GM19099 (cell line): ENCODE data around the gene NOD2.

Experiments
- POLR2A ChIP-seq: IDR thresholded peaks from 3 replicates; pipeline ENCODE4 v1.6.1; 2011; ENCODE audit warnings: low read depth; ENCODE audit not compliant: insufficient read length; ENCODE audit errors: extremely low read depth

Gene NOD2

DNA sequence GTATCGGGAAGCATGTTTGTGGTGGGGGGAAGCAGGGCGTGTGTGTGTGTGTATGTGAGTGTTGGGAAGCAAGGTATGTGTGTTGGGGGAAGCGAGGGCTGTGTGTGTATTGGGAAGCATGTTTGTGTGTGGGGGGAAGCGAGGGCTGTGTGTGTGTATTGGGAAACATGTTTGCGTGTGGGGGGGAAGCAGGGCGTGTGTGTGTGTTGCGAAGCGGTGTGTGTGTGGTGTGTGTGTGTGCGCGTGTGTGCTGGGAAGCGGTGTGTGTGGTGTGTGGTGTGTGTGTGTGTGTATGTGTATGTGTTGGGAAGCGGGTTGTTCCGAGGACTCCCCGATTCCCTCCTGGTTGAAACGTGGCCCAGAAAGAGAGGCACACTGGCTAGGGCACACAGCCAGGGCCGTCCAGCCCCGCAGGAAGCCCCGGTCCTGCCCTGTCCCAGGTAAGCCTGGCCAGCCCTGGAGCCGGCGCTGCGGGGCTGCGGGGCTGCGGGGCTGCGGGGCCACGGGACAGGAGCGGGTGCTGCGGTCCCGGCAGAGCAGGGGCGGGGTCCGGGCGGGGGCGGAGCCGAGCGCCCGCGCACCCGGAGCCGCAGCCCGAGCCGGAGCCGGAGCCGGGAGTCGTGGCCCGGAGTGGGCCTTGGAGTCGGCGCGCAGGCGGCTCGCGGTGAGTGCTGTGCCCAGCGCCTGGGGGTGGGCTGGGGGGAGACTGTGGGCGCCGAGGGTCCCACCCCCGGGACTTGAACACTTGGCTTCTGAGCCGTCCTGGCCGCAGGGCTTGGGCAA is at the start of gene NOD2:
TSS of gene NOD2 (plus strand) at position 608 of the 783 bp plus-strand sequence. CDS start 5,890 bp downstream, outside the sequence.
- peak; percentile 68 for TF ChIP-seq POLR2A

DNA sequence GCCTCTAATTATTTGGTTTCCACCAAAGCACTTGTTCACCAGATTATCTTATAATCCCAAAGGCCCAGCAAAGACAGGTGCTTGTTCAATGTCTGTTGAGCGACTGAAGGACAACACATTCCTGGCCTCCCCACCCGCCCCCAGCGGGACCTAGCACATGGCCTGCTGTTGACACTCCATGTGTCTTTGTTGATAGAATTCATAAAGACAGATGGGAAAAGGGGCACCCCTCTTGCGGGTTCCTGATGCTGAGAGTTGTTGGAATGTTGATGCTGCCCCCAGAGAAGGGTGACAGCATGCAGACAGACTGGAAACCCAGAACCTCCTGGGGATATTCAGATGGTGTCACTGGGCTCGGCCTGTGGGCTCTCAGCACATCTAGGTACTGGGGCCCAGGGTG is 49.2 kb upstream of the NOD2 start:
- no peak for TF ChIP-seq POLR2A

DNA sequence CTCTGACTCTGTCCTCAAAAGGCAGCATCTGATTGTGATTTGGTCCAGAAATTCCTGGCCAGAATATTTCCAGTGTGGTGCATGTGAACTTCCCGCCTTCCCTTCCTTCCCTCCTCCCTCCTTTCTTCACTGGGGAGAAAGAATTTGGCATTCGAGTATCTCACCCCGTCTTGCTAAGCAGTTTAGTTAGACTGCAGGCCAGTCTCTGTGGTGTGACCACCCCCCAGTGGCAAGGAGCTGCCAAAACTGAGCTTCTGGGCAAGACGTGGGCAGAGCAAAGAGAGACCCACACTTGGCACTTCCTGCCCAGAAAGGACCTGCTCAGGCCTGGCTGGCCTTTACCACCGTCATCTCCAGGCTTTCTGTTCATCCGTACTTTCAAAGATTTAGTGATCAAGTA is 48.7 kb upstream of the NOD2 start:
- TF ChIP-seq POLR2A, result no peak

DNA sequence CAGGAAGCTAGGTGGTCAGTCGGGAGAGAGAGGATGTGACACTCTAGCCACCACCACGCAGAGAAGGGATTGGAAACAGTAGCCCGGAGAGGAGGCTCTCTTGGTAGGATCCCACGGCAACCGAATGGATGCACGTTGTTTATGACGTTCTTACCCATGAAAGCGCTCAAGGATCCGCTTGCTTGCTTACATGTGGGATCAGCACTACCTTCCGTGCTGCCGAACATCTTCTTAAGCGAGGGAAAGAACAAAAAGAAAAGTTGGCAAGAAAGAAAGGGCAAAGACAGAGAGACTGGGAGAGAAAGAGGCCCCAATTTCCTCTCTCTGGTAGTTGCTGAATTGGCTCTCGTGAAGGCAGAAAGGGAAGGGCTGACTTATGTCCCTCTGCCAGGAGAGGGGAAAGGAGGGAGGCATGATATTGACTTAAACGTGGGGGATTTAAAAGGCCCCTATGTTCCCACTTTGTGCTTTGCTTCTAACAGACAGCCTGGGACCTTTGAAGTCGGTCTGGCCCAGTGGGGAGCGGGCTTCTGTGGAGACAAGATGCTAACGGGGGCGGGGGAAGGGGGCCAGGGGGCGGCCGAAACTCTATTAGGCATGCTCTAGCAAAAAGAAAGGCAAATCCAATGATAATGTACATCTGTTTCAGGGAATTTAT is 47.7 kb upstream of the NOD2 start:
- TF ChIP-seq POLR2A, result no peak

DNA sequence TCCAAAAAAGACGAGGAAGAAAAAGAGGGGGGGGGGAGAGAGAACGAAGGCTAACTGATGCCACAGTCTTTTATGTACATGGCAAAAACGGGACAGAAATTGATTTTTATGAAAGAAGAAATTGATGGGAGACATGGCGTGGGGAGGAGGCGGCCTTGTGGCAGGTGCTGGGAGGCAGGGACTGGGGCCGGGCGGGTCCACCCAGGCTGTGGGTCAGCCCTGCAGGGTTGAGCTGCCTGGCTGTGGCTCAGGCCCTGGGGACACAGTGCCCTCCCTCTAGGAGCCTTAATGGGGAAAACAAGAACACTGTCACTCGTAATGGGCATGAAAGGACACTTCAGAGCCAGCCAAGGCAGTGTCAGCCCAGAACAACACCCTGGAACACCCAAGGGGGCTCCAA is 47.1 kb upstream of the NOD2 start:
- no peak for TF ChIP-seq POLR2A

DNA sequence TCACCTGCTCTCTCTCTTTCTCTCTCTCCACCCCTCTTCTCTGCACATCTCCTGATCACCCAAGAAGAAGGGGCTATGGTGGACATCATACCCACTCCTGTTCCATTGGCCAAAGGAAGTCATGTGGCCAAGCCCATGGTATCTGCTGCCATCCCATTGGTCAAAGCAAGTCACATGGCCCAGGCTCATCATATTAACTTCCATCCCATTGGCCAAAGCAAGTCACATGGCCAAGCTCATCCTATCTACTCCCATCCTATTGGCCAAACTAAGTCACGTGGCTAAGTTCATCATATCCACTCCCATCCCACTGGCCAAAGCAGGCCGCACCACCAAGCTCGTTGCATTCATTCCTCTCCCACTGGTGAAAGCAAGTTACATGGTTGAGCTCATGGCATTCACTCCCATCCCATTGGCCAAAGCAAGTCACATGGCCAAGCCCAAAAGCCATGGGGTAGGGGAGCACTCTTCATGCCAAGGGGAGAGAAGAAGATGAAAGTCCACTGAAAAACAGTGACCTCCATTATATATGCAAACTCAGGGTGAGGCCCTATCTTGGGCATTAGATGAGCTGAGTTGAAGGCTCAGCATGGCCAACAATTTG is 41.5 kb upstream of the NOD2 start:
- TF ChIP-seq POLR2A, result no peak

DNA sequence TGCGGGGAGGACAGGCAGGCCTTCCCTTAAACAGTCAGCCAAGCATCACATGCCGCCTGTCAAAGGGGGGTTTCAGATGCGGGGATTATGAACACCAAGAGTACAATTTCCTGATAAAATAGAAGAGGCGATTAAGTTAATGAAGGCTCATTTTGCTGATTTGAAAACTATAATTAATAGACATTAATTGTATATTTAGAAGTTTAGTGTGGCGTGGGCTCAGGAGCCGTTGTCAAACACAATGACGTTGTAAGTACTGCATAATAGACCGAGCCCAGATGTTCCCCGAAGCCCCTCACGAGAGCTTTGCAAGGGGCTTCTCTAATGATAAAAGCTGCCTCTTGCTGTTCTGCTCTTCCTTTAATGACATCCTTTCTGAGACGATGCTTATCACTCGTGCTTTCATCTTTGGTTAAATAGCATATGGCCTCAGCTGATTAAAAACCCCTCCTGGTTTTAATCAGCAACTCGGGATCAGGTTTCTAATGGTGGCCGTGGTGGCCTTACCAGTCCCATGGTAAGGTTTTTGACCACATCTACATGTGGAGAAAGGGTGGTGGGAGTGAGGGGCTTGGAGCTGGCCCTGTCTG is 40.5 kb upstream of the NOD2 start:
- no peak for TF ChIP-seq POLR2A

DNA sequence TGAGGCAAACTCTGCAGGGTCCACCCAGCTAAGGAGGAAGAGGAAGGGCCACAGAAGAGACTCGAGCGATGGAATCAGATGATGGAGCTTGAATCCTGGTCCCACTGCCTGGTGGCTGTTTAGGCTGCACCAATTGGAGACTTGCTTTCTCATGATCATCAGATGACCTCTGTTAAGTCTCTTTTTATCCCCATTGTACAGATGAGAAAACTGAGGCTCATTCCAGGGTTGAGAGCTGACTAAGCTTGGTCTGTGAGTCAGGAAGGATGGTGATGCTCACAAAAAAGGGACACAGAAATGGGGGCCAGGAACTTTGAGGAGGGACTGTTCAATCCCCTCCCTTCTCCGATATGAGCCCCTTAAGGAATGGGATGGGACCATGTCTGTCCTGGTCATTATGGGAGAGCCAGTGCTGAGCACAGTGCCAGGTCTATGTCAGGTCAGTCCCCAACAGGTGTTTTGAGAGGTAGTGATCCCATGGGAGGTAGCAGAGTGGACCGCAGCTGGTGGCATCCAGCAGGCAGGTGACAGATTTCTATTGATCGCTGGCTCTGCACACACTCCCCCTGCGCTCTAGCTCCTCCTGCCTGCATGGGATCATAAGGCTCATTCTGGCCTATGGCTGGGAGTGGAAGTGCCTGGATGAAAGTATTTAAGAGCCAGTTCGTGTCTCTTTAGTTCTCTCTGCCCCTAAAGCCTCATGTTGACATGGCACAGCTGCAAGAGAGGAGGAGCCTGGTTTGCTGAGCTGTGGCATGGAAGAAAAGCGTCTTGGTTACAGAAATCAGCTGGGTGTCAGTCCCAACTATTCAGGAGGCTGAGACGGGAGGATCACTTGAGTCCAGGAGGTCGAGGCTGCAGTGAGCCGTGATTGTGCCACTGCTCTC is 39.5 kb upstream of the NOD2 start:
- TF ChIP-seq POLR2A, result no peak

DNA sequence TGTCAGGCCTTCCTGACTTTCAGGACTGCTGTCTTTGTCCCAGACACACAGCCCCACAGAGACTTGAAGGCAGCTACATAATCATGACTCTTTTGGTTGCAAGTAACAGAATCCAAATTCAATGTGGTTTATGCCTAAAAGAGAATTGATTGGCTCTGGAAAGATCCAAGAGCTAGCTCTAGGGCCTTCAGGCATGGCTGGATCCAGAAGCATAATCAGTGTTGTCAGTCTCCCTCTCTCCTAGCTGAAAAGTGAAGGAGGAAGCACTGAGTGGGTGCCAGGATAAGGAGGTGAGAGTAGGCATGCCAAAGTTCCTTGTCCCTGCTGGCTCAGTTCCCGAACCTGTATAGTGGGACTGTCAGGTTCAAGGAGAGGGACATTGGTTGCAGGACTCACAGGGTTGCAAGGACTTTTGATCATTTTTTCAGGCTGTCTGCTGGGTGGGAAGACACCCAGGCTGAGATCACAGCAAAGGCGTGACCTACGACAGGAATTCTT is 37.8 kb upstream of the NOD2 start:
- no peak for TF ChIP-seq POLR2A

DNA sequence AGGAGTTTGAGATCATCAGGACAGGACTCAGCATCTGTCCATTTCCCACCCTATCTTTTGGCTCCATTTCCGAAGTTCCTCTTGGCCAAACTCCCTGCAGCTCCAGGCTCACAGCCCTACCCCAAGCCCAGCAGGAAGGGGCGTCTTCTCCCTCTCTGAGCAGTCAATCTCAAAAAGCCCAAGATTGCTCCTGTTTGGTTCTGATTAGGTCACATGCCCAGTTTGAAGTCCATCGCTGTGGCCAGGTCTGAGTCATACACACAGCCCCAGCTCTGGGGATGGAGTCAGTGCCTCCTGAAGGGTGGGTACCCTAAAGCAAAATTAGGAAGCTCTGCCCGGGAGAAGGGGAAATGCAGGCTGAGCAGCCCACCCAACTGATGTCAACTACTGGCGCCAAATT is 36.2 kb upstream of the NOD2 start:
- no peak for TF ChIP-seq POLR2A

DNA sequence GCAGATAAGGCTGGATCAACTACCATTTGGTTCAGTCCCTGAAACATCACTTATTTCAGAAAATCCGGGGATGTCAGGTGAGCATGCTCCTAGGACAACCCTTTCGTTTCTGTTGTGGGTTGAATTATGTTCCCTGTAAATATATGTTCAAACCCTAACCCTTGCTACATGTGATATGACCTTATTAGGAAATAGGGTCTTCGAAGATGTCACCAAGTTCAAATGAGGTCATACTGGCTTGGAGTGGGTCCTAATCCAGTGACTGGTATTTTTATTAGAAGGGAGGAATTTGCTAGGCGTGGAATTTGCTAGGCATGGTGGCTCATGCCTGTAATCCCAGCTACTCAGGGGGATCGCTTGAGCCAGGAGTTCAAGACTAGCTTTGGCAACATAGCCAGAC is 33.6 kb upstream of the NOD2 start:
- TF ChIP-seq POLR2A, result no peak

DNA sequence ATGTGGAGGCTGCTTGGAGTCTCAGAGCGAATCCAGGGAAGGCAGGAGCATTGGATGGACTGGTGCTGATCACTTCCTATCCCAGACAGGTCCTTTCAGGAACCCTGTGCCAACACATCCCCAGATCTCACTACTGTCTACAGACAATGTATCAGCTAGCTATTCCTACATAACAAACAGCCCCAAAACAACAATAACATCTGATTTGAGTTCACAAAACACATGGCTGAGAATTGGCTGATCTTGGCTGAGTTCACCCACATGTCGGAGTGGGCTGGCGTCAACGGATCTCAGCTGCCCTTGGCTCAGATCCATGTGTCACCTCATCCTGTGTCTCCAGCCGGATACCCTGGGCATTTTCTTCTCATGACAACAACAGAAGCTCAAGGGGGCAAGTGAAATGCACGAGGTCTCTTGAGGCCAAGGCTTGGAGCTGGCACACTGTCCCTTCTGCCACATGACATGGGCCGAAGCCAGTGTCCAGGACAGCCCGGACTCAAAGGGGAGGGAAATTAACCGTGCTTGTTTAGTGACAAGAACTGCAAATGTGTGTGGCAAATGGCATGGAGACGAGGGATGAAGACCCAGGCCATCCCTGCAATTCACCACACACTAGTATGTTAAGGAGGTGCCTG is 31.0 kb upstream of the NOD2 start:
- TF ChIP-seq POLR2A, result no peak

DNA sequence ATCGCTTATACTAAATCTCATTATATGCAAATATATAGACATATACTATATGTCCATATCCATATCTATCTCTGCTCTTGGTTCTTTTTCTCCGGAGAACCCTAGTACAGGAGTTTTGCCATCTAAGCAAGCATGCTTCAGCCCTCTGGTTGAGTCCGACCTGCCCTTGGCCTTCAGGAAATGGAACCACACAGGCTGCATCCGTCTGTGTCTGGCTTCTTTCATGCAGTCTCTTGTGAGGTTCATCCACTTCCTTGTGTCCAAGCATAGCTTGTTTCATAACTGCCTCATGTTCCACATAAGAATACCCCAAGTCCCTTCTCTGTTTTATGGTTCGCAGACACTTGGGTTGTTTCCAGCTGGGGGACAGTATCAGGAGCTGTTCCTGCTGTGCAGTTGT is 29.1 kb upstream of the NOD2 start:
- no peak for TF ChIP-seq POLR2A
